Mesenchymal stem cell (in vitro differentiated cells and primary cell): ENCODE data around the gene TBCD.

Experiments
- DNase-seq: peaks from one replicate; pipeline ENCODE4 v3.0.0-alpha.2; 2013
- H2AFZ ChIP-seq: one replicate; pipeline ENCODE4 v1.6.1; 2013; ENCODE audit warnings: low read depth, mild to moderate bottlenecking, control low read depth, inconsistent platforms, low read length, moderate library complexity
- H2AK5ac ChIP-seq: 2 replicates; pipeline ENCODE4 v1.6.1; 2013; ENCODE audit warnings: low read length, moderate library complexity, mild to moderate bottlenecking, inconsistent platforms; ENCODE audit not compliant: severe bottlenecking
- H2BK120ac ChIP-seq: one replicate; pipeline ENCODE4 v1.6.1; 2013; ENCODE audit warnings: low read depth, mild to moderate bottlenecking, inconsistent platforms, low read length, moderate library complexity
- H2BK12ac ChIP-seq, 2 experiments: one replicate each; pipeline ENCODE4 v1.6.1; 2013; ENCODE audit warnings: inconsistent platforms in 2 of 2, low read length in 2 of 2, mild to moderate bottlenecking in 2 of 2, moderate library complexity in 2 of 2, control low read depth in 1 of 2
- H2BK15ac ChIP-seq: one replicate; pipeline ENCODE4 v1.6.1; 2013; ENCODE audit warnings: mild to moderate bottlenecking, low read depth, inconsistent platforms; ENCODE audit not compliant: poor library complexity, severe bottlenecking
- H2BK5ac ChIP-seq: 2 replicates; pipeline ENCODE4 v1.6.1; 2013; ENCODE audit warnings: low read depth, mild to moderate bottlenecking, low read length, control low read depth, inconsistent platforms; ENCODE audit not compliant: poor library complexity, severe bottlenecking
- H3K14ac ChIP-seq, 2 experiments: one replicate each; pipeline ENCODE4 v1.6.1; 2013; ENCODE audit warnings: inconsistent platforms in 2 of 2, low read length in 2 of 2, control low read depth in 1 of 2, mild to moderate bottlenecking in 1 of 2, moderate library complexity in 1 of 2
- H3K18ac ChIP-seq, 2 experiments: one replicate each; pipeline ENCODE4 v1.6.1; 2013; ENCODE audit warnings: inconsistent platforms in 2 of 2, low read length in 2 of 2, control low read depth in 1 of 2, low read depth in 1 of 2, mild to moderate bottlenecking in 1 of 2
- H3K23ac ChIP-seq, 2 experiments: one replicate each; pipeline ENCODE4 v1.6.1; 2013; ENCODE audit warnings: inconsistent platforms in 2 of 2, low read length in 2 of 2, mild to moderate bottlenecking in 2 of 2, moderate library complexity in 2 of 2, control low read depth in 1 of 2
- H3K27ac ChIP-seq: 2 replicates; pipeline ENCODE4 v1.5.1; 2013; ENCODE audit warnings: mild to moderate bottlenecking, moderate library complexity, low read length, control low read depth, inconsistent platforms; ENCODE audit not compliant: poor library complexity, severe bottlenecking
- H3K27me3 ChIP-seq, 2 experiments: 2 replicates each; pipeline versions ENCODE4 v1.6.1 to v1.7.0; 2013; ENCODE audit warnings: low read length in 2 of 2, mild to moderate bottlenecking in 2 of 2, moderate library complexity in 2 of 2, control low read depth in 1 of 2, inconsistent platforms in 1 of 2; ENCODE audit not compliant: control insufficient read depth in 1 of 2, insufficient read depth in 1 of 2
- H3K36me3 ChIP-seq, 2 experiments: 2 replicates each; pipeline versions ENCODE4 v1.6.1 to v1.7.0; 2013; ENCODE audit warnings: low read length in 2 of 2, control low read depth in 1 of 2, inconsistent platforms in 1 of 2, low read depth in 1 of 2, mild to moderate bottlenecking in 1 of 2; ENCODE audit not compliant: insufficient read depth in 2 of 2, control insufficient read depth in 1 of 2
- H3K4ac ChIP-seq, 2 experiments: one replicate each; pipeline ENCODE4 v1.6.1; 2013; ENCODE audit warnings: inconsistent platforms in 2 of 2, low read length in 2 of 2, mild to moderate bottlenecking in 2 of 2, moderate library complexity in 2 of 2, control low read depth in 1 of 2, low read depth in 1 of 2
- H3K4me1 ChIP-seq: 2 replicates; pipeline ENCODE4 v1.6.1; 2013; ENCODE audit warnings: low read depth, low read length, control low read depth; ENCODE audit not compliant: control insufficient read depth, insufficient read depth
- H3K4me2 ChIP-seq: 2 replicates; pipeline ENCODE4 v1.6.1; 2013; ENCODE audit warnings: low read length, mild to moderate bottlenecking, inconsistent platforms; ENCODE audit not compliant: poor library complexity, severe bottlenecking
- H3K4me3 ChIP-seq, 2 experiments: 2 replicates each; pipeline versions ENCODE4 v1.5.1 to v1.7.0; 2013; ENCODE audit warnings: low read length in 2 of 2, mild to moderate bottlenecking in 2 of 2, control low read depth in 1 of 2, low read depth in 1 of 2; ENCODE audit not compliant: insufficient read depth in 1 of 2
- H3K79me1 ChIP-seq: replicated peaks from 2 replicates; pipeline ENCODE4 v1.6.1; 2013; ENCODE audit warnings: mild to moderate bottlenecking, control low read depth, low read length, inconsistent platforms; ENCODE audit not compliant: poor library complexity, severe bottlenecking
- H3K9ac ChIP-seq: 2 replicates; pipeline ENCODE4 v1.7.0; 2013; ENCODE audit warnings: mild to moderate bottlenecking, low read length, moderate library complexity
- H3K9me3 ChIP-seq: 2 replicates; pipeline ENCODE4 v1.7.0; 2013; ENCODE audit warnings: mild to moderate bottlenecking, low read length; ENCODE audit not compliant: control insufficient read depth
- H4K8ac ChIP-seq: one replicate; pipeline ENCODE4 v1.6.1; 2013; ENCODE audit warnings: inconsistent platforms, mild to moderate bottlenecking, low read length, moderate library complexity
- H4K91ac ChIP-seq: one replicate; pipeline ENCODE4 v1.6.1; 2013; ENCODE audit warnings: mild to moderate bottlenecking, low read length, inconsistent platforms
- WGBS: methylation state at CpG from one replicate; pipeline ENCODE4 v1.1.7; 2013; ENCODE audit warnings: mixed read lengths; 5-methylcytosine and 5-hydroxymethylcytosine counted together

The TBCD gene

GRCh38 chr17:82935966-82936767 lies 184.3 kb downstream of the TBCD start:
- 95% methylated on average over 27 of the region's 27 CpGs for WGBS
- H3K23ac ChIP-seq, result no peak overlapping the region
- H2BK5ac ChIP-seq, result no peak overlapping the region

GRCh38 chr17:82936768-82937171 lies 184.9 kb downstream of the TBCD start:
- H4K91ac ChIP-seq, result no peak overlapping the region
- H2AFZ ChIP-seq, result no peak overlapping the region
- 94% methylated on average over 10 of the region's 10 CpGs for WGBS
- H3K36me3 ChIP-seq, result peaks cover 39 to 70% of the 10 kb centered on the region in 2 experiments
- H3K4me3 ChIP-seq, result no peak overlapping the region
- H3K9me3 ChIP-seq, result no peaks in the 10 kb centered on the region
- H3K14ac ChIP-seq, result no peak overlapping the region
- H2BK12ac ChIP-seq, result no peak overlapping the region
- H3K18ac ChIP-seq, result no peak overlapping the region
- no peak overlapping the region for H2BK5ac ChIP-seq
- H2BK120ac ChIP-seq, result no peak overlapping the region
- H4K8ac ChIP-seq, result no peak overlapping the region
- H2AK5ac ChIP-seq, result no peak overlapping the region
- H2BK15ac ChIP-seq, result no peak overlapping the region
- H3K23ac ChIP-seq, result no peak overlapping the region
- no peaks in the 10 kb centered on the region for H3K27me3 ChIP-seq
- H3K4ac ChIP-seq, result no peak overlapping the region
- H3K79me1 ChIP-seq, result peaks cover 5% of the 10 kb centered on the region
- peaks cover 26% of the 10 kb centered on the region for H3K4me1 ChIP-seq
- no peak overlapping the region for H3K27ac ChIP-seq
- no peak for DNase-seq
- no peak overlapping the region for H3K4me2 ChIP-seq
- H3K9ac ChIP-seq, result no peak overlapping the region

More at GRCh38 chr17:82935966-82936767, 184.3 kb downstream of the TBCD start:
- H3K18ac ChIP-seq, result no peak overlapping the region
- H4K91ac ChIP-seq, result no peak overlapping the region
- H3K9ac ChIP-seq, result no peak overlapping the region
- H3K4me3 ChIP-seq, result no peak overlapping the region
- H2AK5ac ChIP-seq, result no peak overlapping the region
- H3K4ac ChIP-seq, result no peak overlapping the region
- H2BK12ac ChIP-seq, result no peak overlapping the region
- DNase-seq, result no peak
- no peak overlapping the region for H4K8ac ChIP-seq
- H3K4me1 ChIP-seq, result peaks cover 31% of the 10 kb centered on the region
- no peak overlapping the region for H3K4me2 ChIP-seq
- H3K14ac ChIP-seq, result no peak overlapping the region
- H3K36me3 ChIP-seq, result peaks cover 38 to 65% of the 10 kb centered on the region in 2 experiments
- no peaks in the 10 kb centered on the region for H3K27me3 ChIP-seq
- no peak overlapping the region for H2BK15ac ChIP-seq
- H3K27ac ChIP-seq, result no peak overlapping the region
- no peaks in the 10 kb centered on the region for H3K9me3 ChIP-seq
- H2AFZ ChIP-seq, result no peak overlapping the region
- H2BK120ac ChIP-seq, result no peak overlapping the region
- H3K79me1 ChIP-seq, result peaks cover 5% of the 10 kb centered on the region

GRCh38 chr17:82937411-82938371 lies 185.8 kb downstream of the TBCD start:
- WGBS, result 94% methylated on average over 53 of the region's 53 CpGs
- Histone ChIP-seq H4K8ac (no peak overlapping the region), H3K36me3 (peaks cover 48 to 76% of the 10 kb centered on the region in 2 experiments)

GRCh38 chr17:82938486-82938872 lies 186.6 kb downstream of the TBCD start:
- Histone ChIP-seq H3K23ac (no peak overlapping the region), H3K27me3 (no peaks in the 10 kb centered on the region), H2BK5ac (no peak overlapping the region), H4K8ac (no peak overlapping the region), H3K4me2 (no peak overlapping the region), H3K4me3 (no peak overlapping the region), H3K36me3 (peaks cover 56 to 76% of the 10 kb centered on the region in 2 experiments), H3K4me1 (peaks cover 15% of the 10 kb centered on the region), H3K18ac (no peak overlapping the region), H2AFZ (no peak overlapping the region), H3K79me1 (peaks cover 3% of the 10 kb centered on the region), H2BK15ac (no peak overlapping the region), H3K9me3 (peaks cover 2% of the 10 kb centered on the region), H3K14ac (no peak overlapping the region), H4K91ac (no peak overlapping the region), H2BK120ac (no peak overlapping the region), H3K9ac (no peak overlapping the region), H3K27ac (no peak overlapping the region), H2AK5ac (no peak overlapping the region), H3K4ac (no peak overlapping the region), H2BK12ac (no peak overlapping the region)
- DNase-seq, result no peak
- WGBS, result 95% methylated on average over 8 of the region's 8 CpGs

More at GRCh38 chr17:82937411-82938371, 185.8 kb downstream of the TBCD start:
- H3K14ac ChIP-seq, result no peak overlapping the region
- H2BK12ac ChIP-seq, result no peak overlapping the region
- no peaks in the 10 kb centered on the region for H3K9me3 ChIP-seq
- H3K4ac ChIP-seq, result no peak overlapping the region
- H4K91ac ChIP-seq, result no peak overlapping the region
- no peak overlapping the region for H2BK5ac ChIP-seq
- H3K27ac ChIP-seq, result no peak overlapping the region
- peaks cover 19% of the 10 kb centered on the region for H3K4me1 ChIP-seq
- no peak overlapping the region for H2AFZ ChIP-seq
- no peak overlapping the region for H3K4me2 ChIP-seq
- no peak overlapping the region for H3K4me3 ChIP-seq
- no peak overlapping the region for H2BK120ac ChIP-seq
- no peak overlapping the region for H3K23ac ChIP-seq
- H3K27me3 ChIP-seq, result no peaks in the 10 kb centered on the region
- H2AK5ac ChIP-seq, result no peak overlapping the region
- no peak overlapping the region for H3K18ac ChIP-seq
- H2BK15ac ChIP-seq, result no peak overlapping the region
- H3K9ac ChIP-seq, result no peak overlapping the region
- H3K79me1 ChIP-seq, result peaks cover 3% of the 10 kb centered on the region
- no peak for DNase-seq
